ENCODE data around the gene RAB27B. TPM values are rescaled to one million over a fixed set of nuclear protein-coding genes. Genes with fewer than 3 reads are reported as not detected.

Gene RAB27B
- total and polyA plus RNA-seq, 2 donors (not counting 1 experiment from before 2014, with no cell fraction given): 0.01 to 0.07 TPM

DNA sequence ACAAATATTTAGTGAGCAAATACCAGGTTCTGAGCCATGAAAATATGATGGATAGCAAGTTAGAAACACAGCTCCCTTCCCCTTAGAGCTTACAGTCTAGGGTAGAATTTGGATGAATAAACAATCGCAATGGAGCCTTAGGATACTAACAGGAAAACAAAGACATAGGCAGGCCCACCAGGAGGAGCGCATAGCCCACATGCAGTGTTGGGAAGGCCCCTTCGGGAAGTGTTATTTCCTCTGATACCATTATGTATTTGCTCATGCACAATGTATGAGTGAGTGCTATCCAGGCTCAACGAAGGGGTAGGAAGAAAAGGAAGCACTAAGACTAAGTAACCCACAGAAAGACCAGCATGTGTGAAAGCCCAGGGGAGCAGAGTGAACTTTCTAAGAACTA lies 54.0 kb downstream of the RAB27B start:
- H3K27ac Mint-ChIP-seq: no peak overlapping the region
- Histone ChIP-seq H3K4me2 (replicated peaks; ENCODE audit: low read depth, low read length, poor library complexity, severe bottlenecking) (no peak overlapping the region), H3K9ac (ENCODE audit: low read length) (no peak overlapping the region), H4K20me1 (ENCODE audit: control insufficient read depth, insufficient read depth, low read length, poor library complexity, severe bottlenecking) (no peaks in the 10 kb centered on the region), H3K36me3 (replicated peaks in 1 of 2; ENCODE audit: control extremely low read depth in 1 of 2, control insufficient read depth in 1 of 2, extremely low read depth in 1 of 2, insufficient read depth in 2 of 2, low read length in 1 of 2) (no peaks in the 10 kb centered on the region), H3K27me3 (replicated peaks in 1 of 4; ENCODE audit: control extremely low read depth in 1 of 4, control insufficient read depth in 3 of 4, insufficient read depth in 4 of 4, low read length in 3 of 4) (no peaks in the 10 kb centered on the region), H3K79me2 (ENCODE audit: control insufficient read depth, insufficient read depth, low read length) (no peaks in the 10 kb centered on the region), H3K4me1 (ENCODE audit: control insufficient read depth in 2 of 2, insufficient read depth in 2 of 2, low read length in 2 of 2) (no peaks in the 10 kb centered on the region), H2AFZ (ENCODE audit: insufficient read depth, low read depth, low read length, poor library complexity, severe bottlenecking) (no peak overlapping the region), H3K9me3 (ENCODE audit: control extremely low read depth in 1 of 3, control insufficient read depth in 2 of 3, insufficient read depth in 1 of 3, low read length in 2 of 3) (no peaks in the 10 kb centered on the region), H3K4me3 (ENCODE audit: control extremely low read depth in 1 of 5, extremely low read depth in 1 of 5, insufficient read depth in 1 of 5, low read depth in 2 of 5, low read length in 4 of 5) (no peak overlapping the region), H3K27ac (ENCODE audit: low read length in 2 of 2) (no peak overlapping the region)
- no peak for ATAC-seq (ENCODE audit: low read depth)
- H3K4me1 Mint-ChIP-seq: no peaks in the 10 kb centered on the region
- POLR2A ChIA-PET: no interaction called here
- CTCF ChIA-PET: no interaction called here
- H3K27me3 Mint-ChIP-seq: no peaks in the 10 kb centered on the region
- intact Hi-C loops (cut with micrococcal nuclease): no loop called here
- 100% methylated on average over 2 of the region's 4 CpGs for WGBS (ENCODE audit: insufficient coverage)
- H3K9me3 Mint-ChIP-seq (ENCODE audit: insufficient read depth): no peaks in the 10 kb centered on the region
- TF ChIP-seq, protein P1, sequence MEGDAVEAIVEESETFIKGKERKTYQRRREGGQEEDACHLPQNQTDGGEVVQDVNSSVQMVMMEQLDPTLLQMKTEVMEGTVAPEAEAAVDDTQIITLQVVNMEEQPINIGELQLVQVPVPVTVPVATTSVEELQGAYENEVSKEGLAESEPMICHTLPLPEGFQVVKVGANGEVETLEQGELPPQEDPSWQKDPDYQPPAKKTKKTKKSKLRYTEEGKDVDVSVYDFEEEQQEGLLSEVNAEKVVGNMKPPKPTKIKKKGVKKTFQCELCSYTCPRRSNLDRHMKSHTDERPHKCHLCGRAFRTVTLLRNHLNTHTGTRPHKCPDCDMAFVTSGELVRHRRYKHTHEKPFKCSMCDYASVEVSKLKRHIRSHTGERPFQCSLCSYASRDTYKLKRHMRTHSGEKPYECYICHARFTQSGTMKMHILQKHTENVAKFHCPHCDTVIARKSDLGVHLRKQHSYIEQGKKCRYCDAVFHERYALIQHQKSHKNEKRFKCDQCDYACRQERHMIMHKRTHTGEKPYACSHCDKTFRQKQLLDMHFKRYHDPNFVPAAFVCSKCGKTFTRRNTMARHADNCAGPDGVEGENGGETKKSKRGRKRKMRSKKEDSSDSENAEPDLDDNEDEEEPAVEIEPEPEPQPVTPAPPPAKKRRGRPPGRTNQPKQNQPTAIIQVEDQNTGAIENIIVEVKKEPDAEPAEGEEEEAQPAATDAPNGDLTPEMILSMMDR (IDR thresholded peaks at IDR 0.05): no peak
- no peak for TF ChIP-seq EZH2 (IDR thresholded peaks at IDR 0.05; ENCODE audit: borderline replicate concordance, insufficient read depth, low read depth, low read length, poor library complexity, severe bottlenecking)
- DNase-seq: no peak
- no peak overlapping the region for H3K4me3 Mint-ChIP-seq

DNA sequence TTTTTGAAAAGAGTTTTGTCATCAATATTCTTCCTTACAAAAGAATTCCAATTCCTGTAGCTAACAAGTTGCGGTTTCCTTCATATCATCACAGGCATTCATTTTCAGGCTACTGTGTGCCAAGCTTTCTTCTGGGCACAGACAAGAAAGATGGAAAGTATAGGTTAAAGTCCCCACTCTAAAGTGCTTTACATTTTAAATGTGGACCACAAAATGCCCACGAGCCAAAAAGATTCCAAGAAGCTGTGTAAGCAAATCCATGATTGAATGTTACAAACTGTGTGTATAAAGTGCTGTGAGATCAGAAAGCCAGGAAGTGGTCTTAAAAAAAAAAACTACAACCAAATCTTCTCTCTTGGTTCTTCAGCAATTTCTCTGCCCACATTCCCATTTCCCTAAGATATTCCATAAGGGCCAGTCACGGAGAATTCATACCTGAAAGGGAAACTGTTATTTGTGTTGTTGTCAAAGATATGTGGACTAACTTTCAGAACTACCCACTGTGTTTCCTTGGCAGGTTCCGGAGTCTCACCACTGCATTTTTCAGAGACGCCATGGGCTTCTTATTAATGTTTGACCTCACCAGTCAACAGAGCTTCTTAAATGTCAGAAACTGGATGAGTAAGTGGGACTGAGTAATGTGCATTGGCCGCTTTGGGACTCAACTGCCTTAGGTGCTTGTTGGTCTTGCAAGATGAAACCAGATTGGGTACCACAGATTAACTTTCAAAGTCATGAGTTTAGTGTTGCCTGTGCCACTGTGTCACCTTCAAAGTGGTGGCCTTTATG lies 55.7 kb downstream of the RAB27B start:
- TF ChIP-seq, protein P1 (IDR thresholded peaks at IDR 0.05): no peak
- no peak for TF ChIP-seq EZH2 (IDR thresholded peaks at IDR 0.05; ENCODE audit: borderline replicate concordance, insufficient read depth, low read depth, low read length, poor library complexity, severe bottlenecking)
- no peaks in the 10 kb centered on the region for H3K79me2 ChIP-seq (ENCODE audit: control insufficient read depth, insufficient read depth, low read length)
- H3K36me3 ChIP-seq (replicated peaks in 1 of 2; ENCODE audit: control extremely low read depth in 1 of 2, control insufficient read depth in 1 of 2, extremely low read depth in 1 of 2, insufficient read depth in 2 of 2, low read length in 1 of 2): no peaks in the 10 kb centered on the region
- H3K27me3 ChIP-seq (replicated peaks in 1 of 4; ENCODE audit: control extremely low read depth in 1 of 4, control insufficient read depth in 3 of 4, insufficient read depth in 4 of 4, low read length in 3 of 4): no peaks in the 10 kb centered on the region
- no peaks in the 10 kb centered on the region for H3K4me1 ChIP-seq (ENCODE audit: control insufficient read depth in 2 of 2, insufficient read depth in 2 of 2, low read length in 2 of 2)
- peaks cover 3% of the 10 kb centered on the region for H3K27me3 Mint-ChIP-seq
- ATAC-seq (ENCODE audit: low read depth) (no peak), DNase-seq (no peak)
- no peak overlapping the region for H3K27ac Mint-ChIP-seq
- H3K4me1 Mint-ChIP-seq: no peaks in the 10 kb centered on the region
- no peak overlapping the region for H3K4me3 ChIP-seq (ENCODE audit: control extremely low read depth in 1 of 5, extremely low read depth in 1 of 5, insufficient read depth in 1 of 5, low read depth in 2 of 5, low read length in 4 of 5)
- no peak overlapping the region for H3K4me2 ChIP-seq (replicated peaks; ENCODE audit: low read depth, low read length, poor library complexity, severe bottlenecking)
- H4K20me1 ChIP-seq (ENCODE audit: control insufficient read depth, insufficient read depth, low read length, poor library complexity, severe bottlenecking): no peaks in the 10 kb centered on the region
- H3K4me3 Mint-ChIP-seq: no peak overlapping the region
- no peaks in the 10 kb centered on the region for H3K9me3 ChIP-seq (ENCODE audit: control extremely low read depth in 1 of 3, control insufficient read depth in 2 of 3, insufficient read depth in 1 of 3, low read length in 2 of 3)
- H3K27ac ChIP-seq (ENCODE audit: low read length in 2 of 2): no peak overlapping the region
- H2AFZ ChIP-seq (ENCODE audit: insufficient read depth, low read depth, low read length, poor library complexity, severe bottlenecking): no peak overlapping the region
- H3K9me3 Mint-ChIP-seq (ENCODE audit: insufficient read depth): no peaks in the 10 kb centered on the region
- CTCF ChIA-PET: no interaction called here
- POLR2A ChIA-PET: no interaction called here
- WGBS (ENCODE audit: insufficient coverage): 92% methylated on average over 2 of the region's 6 CpGs
- no peak overlapping the region for H3K9ac ChIP-seq (ENCODE audit: low read length)
- intact Hi-C loops (cut with micrococcal nuclease): no loop called here
